Kidney epithelial cell (primary cell): Measurements from ENCODE around the gene LCOR. TPM values are rescaled to one million over a fixed set of nuclear protein-coding genes. Genes with fewer than 3 reads are reported as not detected.

Experiments used
- DNase-seq: peaks from one replicate; pipeline ENCODE4 v3.0.0-alpha.2; 2010; ENCODE audit warnings: low read depth
- H3K27me3 ChIP-seq: 2 replicates; pipeline ENCODE4 v1.6.0; 2011; ENCODE audit warnings: low read length; ENCODE audit not compliant: control insufficient read depth, insufficient read depth
- H3K36me3 ChIP-seq: 2 replicates; pipeline ENCODE4 v1.5.1; 2011; ENCODE audit warnings: low read length; ENCODE audit not compliant: control insufficient read depth, insufficient read depth
- H3K4me3 ChIP-seq: 2 replicates; pipeline ENCODE4 v1.5.1; 2011; ENCODE audit warnings: low read depth, mild to moderate bottlenecking, control low read depth, low read length
- total RNA-seq: library from RNA; depleted of rRNA; stranded (reverse); fragments of >200 nt; gene quantifications from 2 replicates; pipeline ENCODE4 v1.2.3, GENCODE V29; 2015
- TF ChIP-seq, protein P1 (sequence below): IDR thresholded peaks from 2 replicates; pipeline ENCODE4 v1.5.1; 2011; ENCODE audit warnings: mild to moderate bottlenecking, moderate library complexity, low read length, control low read depth, inconsistent platforms; ENCODE audit not compliant: insufficient read depth, poor library complexity, severe bottlenecking

LCOR gene
- total RNA-seq, 1 donor from 2014 or later = 29.8 TPM

DNA sequence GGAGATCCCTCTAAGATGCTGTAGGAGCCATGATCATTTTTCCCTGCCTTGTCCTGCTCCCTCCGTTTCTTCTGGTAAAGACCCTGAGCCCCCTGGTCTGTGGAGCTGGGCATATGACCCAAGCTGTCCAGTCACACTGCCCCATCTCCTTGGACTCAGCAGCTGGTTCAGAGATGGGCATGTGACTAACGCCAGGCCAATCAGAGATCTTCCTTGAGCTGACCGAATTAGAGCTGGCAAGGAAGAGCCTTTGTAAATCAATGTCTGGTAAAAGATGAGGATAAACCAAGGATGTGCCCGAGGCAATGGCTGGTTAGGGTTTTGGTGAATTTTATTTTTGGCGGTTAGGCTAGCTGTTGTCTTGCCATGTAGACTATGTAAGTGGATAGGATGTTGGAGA, 173.3 kb downstream of the LCOR start:
- no peak for DNase-seq
- Histone ChIP-seq H3K27me3 (no peaks in the 10 kb centered on the region), H3K4me3 (no peak overlapping the region), H3K36me3 (no peaks in the 10 kb centered on the region)
- TF ChIP-seq, protein P1, sequence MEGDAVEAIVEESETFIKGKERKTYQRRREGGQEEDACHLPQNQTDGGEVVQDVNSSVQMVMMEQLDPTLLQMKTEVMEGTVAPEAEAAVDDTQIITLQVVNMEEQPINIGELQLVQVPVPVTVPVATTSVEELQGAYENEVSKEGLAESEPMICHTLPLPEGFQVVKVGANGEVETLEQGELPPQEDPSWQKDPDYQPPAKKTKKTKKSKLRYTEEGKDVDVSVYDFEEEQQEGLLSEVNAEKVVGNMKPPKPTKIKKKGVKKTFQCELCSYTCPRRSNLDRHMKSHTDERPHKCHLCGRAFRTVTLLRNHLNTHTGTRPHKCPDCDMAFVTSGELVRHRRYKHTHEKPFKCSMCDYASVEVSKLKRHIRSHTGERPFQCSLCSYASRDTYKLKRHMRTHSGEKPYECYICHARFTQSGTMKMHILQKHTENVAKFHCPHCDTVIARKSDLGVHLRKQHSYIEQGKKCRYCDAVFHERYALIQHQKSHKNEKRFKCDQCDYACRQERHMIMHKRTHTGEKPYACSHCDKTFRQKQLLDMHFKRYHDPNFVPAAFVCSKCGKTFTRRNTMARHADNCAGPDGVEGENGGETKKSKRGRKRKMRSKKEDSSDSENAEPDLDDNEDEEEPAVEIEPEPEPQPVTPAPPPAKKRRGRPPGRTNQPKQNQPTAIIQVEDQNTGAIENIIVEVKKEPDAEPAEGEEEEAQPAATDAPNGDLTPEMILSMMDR = no peak

DNA sequence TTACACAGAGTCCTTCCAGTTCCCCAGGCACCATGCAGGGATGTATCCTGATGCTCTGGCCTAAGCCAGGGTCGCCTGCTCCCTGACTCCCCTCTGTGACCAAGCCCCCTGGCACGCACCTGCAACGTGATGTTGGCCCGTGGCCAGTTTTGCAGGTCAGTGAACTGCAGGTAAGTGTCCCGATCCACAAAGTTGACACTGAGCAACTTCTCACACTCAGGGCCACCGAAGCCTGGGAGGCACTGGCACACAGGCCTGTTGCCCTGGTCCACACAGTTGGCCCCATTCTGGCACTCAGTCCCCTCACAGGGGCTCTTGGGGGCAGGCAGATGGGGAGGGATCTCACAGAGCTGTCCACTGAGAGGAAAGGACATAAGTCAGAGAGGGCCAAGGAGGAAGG, 174.3 kb downstream of the LCOR start:
- TF ChIP-seq, protein P1 = no peak
- DNase-seq = no peak
- H3K36me3 ChIP-seq = no peaks in the 10 kb centered on the region

DNA sequence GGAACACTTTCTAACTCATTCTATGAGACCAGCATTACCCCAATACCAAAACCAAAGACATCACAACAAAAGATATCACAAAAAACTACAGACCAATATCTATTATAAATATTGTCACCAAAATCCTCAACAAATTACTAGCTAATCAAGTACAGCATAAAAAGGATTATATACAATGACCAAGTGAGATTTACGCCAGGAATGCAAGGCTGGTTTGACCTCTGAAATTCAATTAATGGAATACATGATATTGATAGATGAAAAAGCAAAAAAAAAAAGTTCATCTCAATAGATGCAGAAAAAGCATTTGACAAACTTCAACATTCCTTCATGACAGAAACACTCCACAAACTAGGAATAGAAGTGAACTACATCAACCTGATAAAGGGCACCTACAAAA, 175.3 kb downstream of the LCOR start:
- H3K27me3 ChIP-seq = peaks cover 2% of the 10 kb centered on the region
- TF ChIP-seq, protein P1 = no peak
- DNase-seq = no peak
- H3K4me3 ChIP-seq = no peak overlapping the region
- no peaks in the 10 kb centered on the region for H3K36me3 ChIP-seq

More for the DNA sequence above, 174.3 kb downstream of the LCOR start:
- no peak overlapping the region for H3K4me3 ChIP-seq
- H3K27me3 ChIP-seq = peaks cover 2% of the 10 kb centered on the region

DNA sequence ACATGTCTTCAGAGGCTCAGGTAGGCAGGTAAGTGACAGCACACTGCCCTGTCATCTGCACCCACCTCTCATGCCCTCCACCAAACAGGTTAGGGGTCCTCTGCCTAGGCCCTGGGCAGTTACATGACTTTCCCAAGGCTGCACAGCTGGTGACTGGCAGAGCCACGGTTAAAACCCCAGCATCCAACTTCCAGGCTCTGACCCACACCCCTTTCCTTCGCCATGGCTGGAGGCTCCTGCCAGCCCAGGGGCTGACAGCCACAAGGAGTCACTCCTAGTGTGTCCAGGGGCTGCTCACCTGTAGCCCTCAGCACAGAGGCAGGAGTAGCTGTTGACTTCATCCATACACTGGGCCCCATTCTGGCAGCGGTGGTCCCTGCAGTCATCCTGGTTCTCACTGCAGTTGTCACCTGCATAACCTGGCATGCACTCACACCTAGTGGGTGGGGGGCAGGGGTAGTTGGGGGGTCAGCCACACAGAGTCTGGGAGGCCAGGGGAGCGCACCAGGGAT, 178.7 kb downstream of the LCOR start:
- DNase-seq = no peak
- Histone ChIP-seq H3K36me3 (no peaks in the 10 kb centered on the region), H3K4me3 (no peak overlapping the region), H3K27me3 (peaks cover 2% of the 10 kb centered on the region)
- TF ChIP-seq, protein P1 = no peak

DNA sequence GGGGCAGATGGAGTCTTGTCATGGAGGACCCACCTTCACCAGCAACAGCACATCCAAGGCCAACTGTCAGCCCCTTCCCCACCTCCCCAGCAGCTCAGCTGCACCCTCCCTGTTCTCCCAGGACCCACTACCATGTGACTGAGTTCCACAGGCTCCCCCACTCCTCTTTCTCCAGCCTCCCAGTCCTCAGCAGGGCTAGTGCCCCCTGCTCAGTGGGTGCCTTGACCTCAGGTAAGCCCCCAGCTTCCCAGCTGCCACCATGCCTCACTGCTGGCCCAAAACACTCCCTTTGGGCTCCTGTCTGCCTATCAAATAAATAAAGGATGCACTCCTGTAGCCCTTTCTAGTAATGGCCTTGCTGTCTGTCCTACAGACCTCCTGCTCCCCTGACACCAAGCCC, 179.3 kb downstream of the LCOR start:
- Histone ChIP-seq H3K4me3 (no peak overlapping the region), H3K27me3 (peaks cover 2% of the 10 kb centered on the region), H3K36me3 (no peaks in the 10 kb centered on the region)
- TF ChIP-seq, protein P1 = no peak
- DNase-seq = no peak

DNA sequence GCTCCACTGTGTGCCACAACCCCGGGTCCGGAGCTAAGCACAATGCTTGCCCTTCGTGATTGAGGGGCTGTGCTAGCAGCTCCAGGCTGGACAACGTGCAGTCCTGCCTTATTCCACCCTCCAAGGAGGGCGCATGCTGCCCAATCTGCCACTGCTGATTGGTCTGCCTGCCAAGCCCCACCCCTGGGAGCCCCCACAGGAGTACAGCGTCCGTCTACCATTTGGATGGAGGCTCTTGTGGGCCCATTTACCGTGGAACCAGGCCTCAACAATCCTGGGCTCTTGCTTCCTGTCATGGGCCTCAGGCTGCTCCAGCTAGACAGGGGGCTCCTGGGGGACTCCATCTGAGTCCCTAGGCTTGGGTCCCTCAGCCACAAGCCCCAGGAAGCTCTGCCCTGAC, 180.4 kb downstream of the LCOR start:
- no peak for DNase-seq
- TF ChIP-seq, protein P1 = no peak
- no peaks in the 10 kb centered on the region for H3K36me3 ChIP-seq
- H3K4me3 ChIP-seq = no peak overlapping the region
- H3K27me3 ChIP-seq = peaks cover 2% of the 10 kb centered on the region
